Suprapubic skin (tissue), 4 donors: ENCODE results near the gene ACE. TPM values are rescaled to one million over a fixed set of nuclear protein-coding genes. Genes with fewer than 3 reads are reported as not detected.

Experiments used
- DNase-seq, 2 donors: peaks; one replicate each; pipeline ENCODE4 v3.0.0-alpha.2; 2019; ENCODE audit warnings: low spot score in 2 of 2
- H3K27ac ChIP-seq: fragments of 200-600 bp; sonication (generic); one replicate; pipeline ENCODE4 v1.5.1; 2019
- H3K27me3 ChIP-seq: fragments of 200-600 bp; sonication (generic); one replicate; pipeline ENCODE4 v1.5.1; 2019
- H3K36me3 ChIP-seq: fragments of 200-600 bp; sonication (generic); one replicate; pipeline ENCODE4 v1.5.1; 2019
- H3K4me1 ChIP-seq: fragments of 200-600 bp; sonication (generic); one replicate; pipeline ENCODE4 v1.5.1; 2019
- H3K4me3 ChIP-seq: fragments of 200-600 bp; sonication (generic); one replicate; pipeline ENCODE4 v1.5.1; 2019; ENCODE audit warnings: mild to moderate bottlenecking
- H3K9me3 ChIP-seq: fragments of 200-600 bp; sonication (generic); one replicate; pipeline ENCODE4 v1.5.1; 2019
- EP300 ChIP-seq: sonication (generic); formaldehyde crosslinking; IDR thresholded peaks from one replicate; pipeline ENCODE4 v1.6.1; 2017; ENCODE audit warnings: antibody characterized with exemption
- POLR2A ChIP-seq, 2 donors: fragments of 450-650 bp; IDR thresholded peaks; one replicate each; pipeline ENCODE4 v1.6.1; 2017; ENCODE audit warnings: antibody characterized with exemption in 2 of 2, mild to moderate bottlenecking in 2 of 2, moderate library complexity in 2 of 2
- POLR2AphosphoS5 ChIP-seq, 3 donors: sonication (generic); formaldehyde crosslinking; IDR thresholded peaks; one replicate each; pipeline ENCODE4 v1.6.1; 2017; ENCODE audit warnings: antibody characterized with exemption in 3 of 3
- WGBS: methylation state at CpG from one replicate; pipeline ENCODE4 v1.1.5; 2018; 5-methylcytosine and 5-hydroxymethylcytosine counted together
- total RNA-seq, 4 donors: library from RNA; depleted of rRNA; stranded (reverse); fragments of >200 nt; gene quantifications; one replicate each; pipeline ENCODE4 v1.1.0, GENCODE V29; 2016
- TF ChIP-seq, protein P1 (sequence below), 2 donors: fragments of 200-600 bp in 1 of 2; fragments of 450-650 bp in 1 of 2; sonication (generic) in 1 of 2; IDR thresholded peaks; one replicate each; pipeline ENCODE4 v1.5.1; 2016 to 2019; ENCODE audit warnings: antibody characterized with exemption in 2 of 2, mild to moderate bottlenecking in 1 of 2, moderate library complexity in 1 of 2

The ACE gene
- total RNA-seq, 4 donors from 2014 or later, result 0.79 to 6.3 (median 4.0) TPM

DNA sequence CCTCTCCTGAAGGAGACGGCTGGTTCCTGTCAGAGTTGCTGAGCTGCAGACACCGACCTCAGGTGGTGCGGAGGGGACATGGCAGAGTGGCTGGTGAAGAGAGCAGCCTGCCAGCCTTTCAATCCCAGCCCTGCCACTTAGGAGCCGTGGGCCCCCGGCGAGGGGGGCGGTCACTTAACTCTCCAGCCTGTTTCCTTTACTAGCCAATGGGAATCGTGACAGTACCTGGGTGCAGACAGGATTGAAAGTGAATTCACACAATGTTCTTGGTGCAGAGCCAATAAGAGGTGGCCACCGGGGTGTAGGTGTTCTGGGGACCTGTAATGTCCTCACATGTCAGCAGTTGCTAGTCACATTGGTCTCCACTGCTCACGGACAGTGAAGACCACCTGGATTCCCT, 13.5 kb downstream of the ACE start:
- Histone ChIP-seq H3K36me3 (no peaks in the 10 kb centered on the region), H3K4me3 (no peak overlapping the region), H3K27ac (no peak overlapping the region), H3K4me1 (no peaks in the 10 kb centered on the region), H3K27me3 (no peaks in the 10 kb centered on the region), H3K9me3 (no peaks in the 10 kb centered on the region)
- 73% methylated on average over 9 of the region's 10 CpGs for WGBS
- DNase-seq, result no peak
- no peak for TF ChIP-seq EP300
- TF ChIP-seq, protein P1, sequence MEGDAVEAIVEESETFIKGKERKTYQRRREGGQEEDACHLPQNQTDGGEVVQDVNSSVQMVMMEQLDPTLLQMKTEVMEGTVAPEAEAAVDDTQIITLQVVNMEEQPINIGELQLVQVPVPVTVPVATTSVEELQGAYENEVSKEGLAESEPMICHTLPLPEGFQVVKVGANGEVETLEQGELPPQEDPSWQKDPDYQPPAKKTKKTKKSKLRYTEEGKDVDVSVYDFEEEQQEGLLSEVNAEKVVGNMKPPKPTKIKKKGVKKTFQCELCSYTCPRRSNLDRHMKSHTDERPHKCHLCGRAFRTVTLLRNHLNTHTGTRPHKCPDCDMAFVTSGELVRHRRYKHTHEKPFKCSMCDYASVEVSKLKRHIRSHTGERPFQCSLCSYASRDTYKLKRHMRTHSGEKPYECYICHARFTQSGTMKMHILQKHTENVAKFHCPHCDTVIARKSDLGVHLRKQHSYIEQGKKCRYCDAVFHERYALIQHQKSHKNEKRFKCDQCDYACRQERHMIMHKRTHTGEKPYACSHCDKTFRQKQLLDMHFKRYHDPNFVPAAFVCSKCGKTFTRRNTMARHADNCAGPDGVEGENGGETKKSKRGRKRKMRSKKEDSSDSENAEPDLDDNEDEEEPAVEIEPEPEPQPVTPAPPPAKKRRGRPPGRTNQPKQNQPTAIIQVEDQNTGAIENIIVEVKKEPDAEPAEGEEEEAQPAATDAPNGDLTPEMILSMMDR (IDR thresholded peaks at IDR 0.05), result no peak

DNA sequence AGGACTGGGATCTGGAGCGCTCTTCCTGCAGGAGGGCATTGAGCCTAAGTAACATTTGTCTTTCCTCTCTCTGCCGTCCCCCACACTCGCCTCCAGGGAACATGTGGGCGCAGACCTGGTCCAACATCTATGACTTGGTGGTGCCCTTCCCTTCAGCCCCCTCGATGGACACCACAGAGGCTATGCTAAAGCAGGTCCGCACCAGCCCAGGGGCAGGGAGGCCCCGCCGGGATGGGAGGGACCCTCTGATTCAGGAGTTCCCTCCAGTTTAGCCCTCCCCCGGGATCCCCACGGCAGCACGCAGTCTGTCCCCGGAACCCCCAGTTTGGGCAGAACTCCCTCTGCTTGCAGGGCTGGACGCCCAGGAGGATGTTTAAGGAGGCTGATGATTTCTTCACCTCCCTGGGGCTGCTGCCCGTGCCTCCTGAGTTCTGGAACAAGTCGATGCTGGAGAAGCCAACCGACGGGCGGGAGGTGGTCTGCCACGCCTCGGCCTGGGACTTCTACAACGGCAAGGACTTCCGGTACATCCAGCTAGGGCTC, 14.1 kb downstream of the ACE start:
- no peaks in the 10 kb centered on the region for H3K9me3 ChIP-seq
- H3K27ac ChIP-seq, result no peak overlapping the region
- no peaks in the 10 kb centered on the region for H3K4me1 ChIP-seq
- TF ChIP-seq EP300 (no peak), POLR2A (IDR thresholded peaks at IDR 0.05) (no peak), POLR2AphosphoS5 (IDR thresholded peaks at IDR 0.05) (no peak)
- TF ChIP-seq, protein P1 (IDR thresholded peaks at IDR 0.05), result no peak
- DNase-seq, result no peak
- H3K27me3 ChIP-seq, result no peaks in the 10 kb centered on the region
- 81% methylated on average over 17 of the region's 22 CpGs for WGBS
- no peaks in the 10 kb centered on the region for H3K36me3 ChIP-seq
- H3K4me3 ChIP-seq, result no peak overlapping the region

DNA sequence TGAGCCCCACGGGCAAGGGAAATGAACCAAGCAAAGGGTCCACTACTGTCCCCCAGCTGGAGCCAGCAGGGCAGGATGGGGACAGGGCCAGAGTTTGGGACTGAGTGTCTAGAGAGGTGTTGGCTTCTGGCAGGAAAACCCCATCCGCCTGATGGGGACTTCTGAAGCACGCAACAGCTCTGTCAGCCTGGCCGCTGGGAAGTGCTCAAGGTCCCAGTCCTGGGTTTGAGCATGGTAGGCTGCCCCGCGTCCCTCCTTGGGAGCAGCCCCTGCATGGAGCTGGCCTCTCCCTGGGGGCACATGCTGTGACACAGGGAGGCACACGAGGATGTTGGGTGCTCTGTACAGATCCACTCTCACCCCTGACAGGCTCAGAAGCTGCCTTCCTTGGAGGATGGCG, 14.6 kb downstream of the ACE start:
- Histone ChIP-seq H3K27me3 (no peaks in the 10 kb centered on the region), H3K9me3 (no peaks in the 10 kb centered on the region), H3K36me3 (no peaks in the 10 kb centered on the region), H3K27ac (no peak overlapping the region), H3K4me1 (no peaks in the 10 kb centered on the region), H3K4me3 (no peak overlapping the region)
- TF ChIP-seq POLR2AphosphoS5 (IDR thresholded peaks at IDR 0.05) (no peak), EP300 (no peak), POLR2A (IDR thresholded peaks at IDR 0.05) (no peak)
- TF ChIP-seq, protein P1 (IDR thresholded peaks at IDR 0.05), result no peak
- WGBS, result 64% methylated on average over 4 of the region's 8 CpGs
- DNase-seq, result no peak

DNA sequence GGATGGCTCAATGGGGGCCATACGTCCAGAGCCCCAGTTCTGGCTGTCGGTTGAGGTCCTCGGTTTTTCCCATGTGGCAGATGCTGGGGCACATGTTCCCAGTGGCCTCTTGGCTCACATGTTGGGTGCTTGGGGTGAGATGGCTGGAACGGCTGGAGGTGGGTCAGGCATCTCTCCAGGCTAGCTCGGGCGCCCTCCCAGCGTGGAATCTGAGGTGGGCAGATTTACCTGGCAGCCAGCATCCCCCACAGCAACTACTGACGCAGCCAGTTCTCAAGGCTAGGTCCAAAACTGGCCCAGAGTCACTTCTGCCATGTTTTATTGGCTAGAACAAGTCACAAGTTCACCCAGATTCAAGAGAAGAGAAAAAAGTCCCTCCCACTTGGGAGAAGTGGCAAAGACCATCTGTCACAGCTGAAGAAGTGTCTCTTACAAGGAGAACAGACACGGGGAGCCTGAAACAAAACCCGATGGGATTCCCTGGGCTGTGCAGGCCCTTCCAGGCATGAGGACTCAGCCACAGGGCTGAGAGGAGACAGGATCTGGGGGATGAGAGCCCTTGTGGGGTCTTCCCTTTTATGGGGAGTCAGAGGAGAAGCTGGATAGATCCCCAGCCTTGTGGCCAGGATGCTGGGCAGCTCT, 15.2 kb downstream of the ACE start:
- no peak for DNase-seq
- 84% methylated on average over 9 of the region's 10 CpGs for WGBS
- Histone ChIP-seq H3K36me3 (no peaks in the 10 kb centered on the region), H3K27ac (no peak overlapping the region), H3K9me3 (no peaks in the 10 kb centered on the region), H3K4me1 (no peaks in the 10 kb centered on the region), H3K27me3 (no peaks in the 10 kb centered on the region), H3K4me3 (no peak overlapping the region)
- TF ChIP-seq, protein P1 (IDR thresholded peaks at IDR 0.05), result no peak
- no peak for TF ChIP-seq EP300
- TF ChIP-seq POLR2A (IDR thresholded peaks at IDR 0.05), result no peak
- no peak for TF ChIP-seq POLR2AphosphoS5 (IDR thresholded peaks at IDR 0.05)

DNA sequence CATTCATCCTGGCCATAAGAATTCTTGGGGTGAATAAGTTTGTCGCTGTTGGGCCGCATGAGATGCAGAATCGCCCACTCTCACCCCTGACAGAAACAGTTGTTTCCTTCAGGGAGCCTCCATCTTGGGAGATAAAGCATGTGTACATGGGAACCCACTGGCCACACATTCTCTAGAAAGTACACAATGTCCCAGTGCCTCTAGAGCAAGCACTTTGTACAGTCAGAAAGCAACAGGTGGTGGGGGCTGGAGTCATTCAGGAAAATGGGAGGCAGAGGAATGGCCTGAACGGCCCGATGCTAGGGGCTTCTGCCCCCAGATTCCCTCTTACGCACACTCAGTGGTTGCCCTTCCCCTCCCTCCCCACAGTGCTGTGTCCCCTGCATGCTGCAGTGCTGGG, 16.1 kb downstream of the ACE start:
- DNase-seq, result no peak
- Histone ChIP-seq H3K4me3 (no peak overlapping the region), H3K27me3 (no peaks in the 10 kb centered on the region), H3K9me3 (no peaks in the 10 kb centered on the region), H3K36me3 (no peaks in the 10 kb centered on the region), H3K4me1 (no peaks in the 10 kb centered on the region), H3K27ac (no peak overlapping the region)
- no peak for TF ChIP-seq POLR2AphosphoS5 (IDR thresholded peaks at IDR 0.05)
- no peak for TF ChIP-seq POLR2A (IDR thresholded peaks at IDR 0.05)
- TF ChIP-seq, protein P1 (IDR thresholded peaks at IDR 0.05), result no peak
- WGBS, result 99% methylated on average over 4 of the region's 6 CpGs
